H9 (cell line): ENCODE data around the gene GGACT. TPM values are rescaled to one million over a fixed set of nuclear protein-coding genes. Genes with fewer than 3 reads are reported as not detected.

ENCODE experiments used
- DNase-seq: peaks from one replicate; pipeline ENCODE4 v3.0.0-alpha.2; 2017
- H2AFZ ChIP-seq: one replicate; pipeline ENCODE4 v1.6.1; 2013; ENCODE audit warnings: mild to moderate bottlenecking, low read length, control low read depth, moderate library complexity
- H2AK5ac ChIP-seq: 2 replicates; pipeline ENCODE4 v1.6.1; 2013; ENCODE audit warnings: low read length, control low read depth, mixed read lengths; ENCODE audit not compliant: insufficient read length
- H2BK120ac ChIP-seq: one replicate; pipeline ENCODE4 v1.6.1; 2013; ENCODE audit warnings: low read depth, mild to moderate bottlenecking, low read length, control low read depth, inconsistent platforms; ENCODE audit not compliant: poor library complexity, severe bottlenecking
- H2BK12ac ChIP-seq: 2 replicates; pipeline ENCODE4 v1.6.1; 2013; ENCODE audit warnings: low read length, control low read depth, mixed read lengths, low read depth; ENCODE audit not compliant: insufficient read length
- H2BK15ac ChIP-seq: 2 replicates; pipeline ENCODE4 v1.6.1; 2013; ENCODE audit warnings: low read depth, low read length, control low read depth
- H2BK20ac ChIP-seq: one replicate; pipeline ENCODE4 v1.6.1; 2013; ENCODE audit warnings: low read depth, mild to moderate bottlenecking, low read length, control low read depth, inconsistent platforms; ENCODE audit not compliant: poor library complexity, severe bottlenecking
- H2BK5ac ChIP-seq: 2 replicates; pipeline ENCODE4 v1.6.1; 2013; ENCODE audit warnings: low read length, control low read depth, mixed read lengths; ENCODE audit not compliant: insufficient read length
- H3K14ac ChIP-seq: 2 replicates; pipeline ENCODE4 v1.6.1; 2013; ENCODE audit warnings: low read length, control low read depth; ENCODE audit not compliant: insufficient read depth
- H3K18ac ChIP-seq: 2 replicates; pipeline ENCODE4 v1.6.1; 2013; ENCODE audit warnings: low read depth, mild to moderate bottlenecking, mixed read lengths, low read length, control low read depth; ENCODE audit not compliant: insufficient read length
- H3K23ac ChIP-seq: 2 replicates; pipeline ENCODE4 v1.6.1; 2013; ENCODE audit warnings: low read length, control low read depth, mixed read lengths, low read depth; ENCODE audit not compliant: insufficient read length
- H3K23me2 ChIP-seq: 2 replicates; pipeline ENCODE4 v1.6.1; 2013; ENCODE audit warnings: low read depth, mild to moderate bottlenecking, mixed read lengths, low read length, control low read depth; ENCODE audit not compliant: insufficient read length, poor library complexity, severe bottlenecking
- H3K27ac ChIP-seq: 2 replicates; pipeline ENCODE4 v1.5.1; 2013; ENCODE audit warnings: low read length, control low read depth, mixed read lengths, low read depth; ENCODE audit not compliant: insufficient read length
- H3K27me3 ChIP-seq: 2 replicates; pipeline ENCODE4 v1.6.1; 2013; ENCODE audit warnings: low read length, control low read depth, inconsistent platforms; ENCODE audit not compliant: insufficient read depth
- H3K4ac ChIP-seq: 2 replicates; pipeline ENCODE4 v1.6.1; 2013; ENCODE audit warnings: low read depth, mild to moderate bottlenecking, control low read depth, inconsistent platforms, low read length, moderate library complexity
- H3K4me1 ChIP-seq: 2 replicates; pipeline ENCODE4 v1.6.1; 2013; ENCODE audit warnings: low read length, control low read depth, inconsistent platforms; ENCODE audit not compliant: insufficient read depth
- H3K4me2 ChIP-seq: 2 replicates; pipeline ENCODE4 v1.6.1; 2013; ENCODE audit warnings: low read length, control low read depth, mixed read lengths; ENCODE audit not compliant: insufficient read length, insufficient read depth
- H3K56ac ChIP-seq: 2 replicates; pipeline ENCODE4 v1.6.1; 2013; ENCODE audit warnings: low read depth, mild to moderate bottlenecking, mixed read lengths, low read length, control low read depth; ENCODE audit not compliant: insufficient read length
- H3K79me1 ChIP-seq: 2 replicates; pipeline ENCODE4 v1.6.1; 2013; ENCODE audit warnings: low read depth, mild to moderate bottlenecking, moderate library complexity, low read length, control low read depth, inconsistent platforms; ENCODE audit not compliant: insufficient read depth, poor library complexity, severe bottlenecking
- H3K79me2 ChIP-seq: 2 replicates; pipeline ENCODE4 v1.6.1; 2013; ENCODE audit warnings: low read length, control low read depth, inconsistent platforms; ENCODE audit not compliant: insufficient read depth
- H3K9ac ChIP-seq: 2 replicates; pipeline ENCODE4 v1.6.1; 2013; ENCODE audit warnings: low read length, control low read depth, mixed read lengths; ENCODE audit not compliant: insufficient read length; ENCODE audit errors: extremely low read depth
- H3K9me3 ChIP-seq: one replicate; pipeline ENCODE4 v1.6.1; 2013; ENCODE audit warnings: low read depth, low read length, inconsistent platforms; ENCODE audit not compliant: control insufficient read depth
- H3T11ph ChIP-seq: one replicate; pipeline ENCODE4 v1.6.1; 2013; ENCODE audit warnings: mild to moderate bottlenecking, low read length, control low read depth, inconsistent platforms
- H4K20me1 ChIP-seq: one replicate; pipeline ENCODE4 v1.6.1; 2013; ENCODE audit not compliant: control insufficient read depth, insufficient read length, insufficient read depth
- H4K5ac ChIP-seq: 2 replicates; pipeline ENCODE4 v1.6.1; 2013; ENCODE audit warnings: low read depth, mild to moderate bottlenecking, mixed read lengths, low read length, control low read depth; ENCODE audit not compliant: insufficient read length
- H4K8ac ChIP-seq: replicated peaks from 2 replicates; pipeline ENCODE4 v1.6.1; 2013; ENCODE audit warnings: low read length, control low read depth, mixed read lengths, low read depth; ENCODE audit not compliant: insufficient read length
- H4K91ac ChIP-seq: 2 replicates; pipeline ENCODE4 v1.6.1; 2013; ENCODE audit warnings: low read depth, mild to moderate bottlenecking, moderate library complexity, mixed read lengths, low read length, control low read depth; ENCODE audit not compliant: insufficient read length
- H3K27ac Mint-ChIP-seq, 3 experiments: 2 replicates in 2 of 3; 3 replicates in 1 of 3; pipeline ENCODE4 v1.8.0; 2020 to 2021; ENCODE audit warnings: mixed read lengths in 3 of 3, mild to moderate bottlenecking in 1 of 3, moderate library complexity in 1 of 3
- H3K27me3 Mint-ChIP-seq: 2 replicates; pipeline ENCODE4 v1.8.0; 2021; ENCODE audit warnings: low read depth, mild to moderate bottlenecking, moderate library complexity, mixed read lengths
- H3K36me3 Mint-ChIP-seq, 3 experiments: 2 replicates in 2 of 3; 3 replicates in 1 of 3; pipeline ENCODE4 v1.8.0; 2020 to 2021; ENCODE audit warnings: low read depth in 3 of 3, mixed read lengths in 3 of 3; ENCODE audit not compliant: insufficient read depth in 1 of 3
- H3K4me1 Mint-ChIP-seq, 2 experiments: 2 replicates each; pipeline ENCODE4 v1.8.0; 2020; ENCODE audit warnings: mixed read lengths in 2 of 2
- H3K4me3 Mint-ChIP-seq, 2 experiments: 2 replicates in 1 of 2; 3 replicates in 1 of 2; pipeline ENCODE4 v1.8.0; 2020 to 2021; ENCODE audit warnings: mild to moderate bottlenecking in 2 of 2, mixed read lengths in 2 of 2, moderate library complexity in 1 of 2
- H3K9me3 Mint-ChIP-seq, 2 experiments: 2 replicates in 1 of 2; 3 replicates in 1 of 2; pipeline ENCODE4 v1.8.0; 2020; ENCODE audit warnings: mild to moderate bottlenecking in 2 of 2, mixed read lengths in 2 of 2, moderate library complexity in 1 of 2
- CTCF ChIP-seq: fragments of 200-600 bp; sonication (generic); conservative IDR thresholded peaks from 3 replicates; pipeline ENCODE4 v1.8.0; 2021; ENCODE audit warnings: antibody characterized with exemption, mild to moderate bottlenecking
- WGBS: extraction: QIAGEN DNeasy Blood & Tissue Kit; methylation state at CpG from one replicate; pipeline ENCODE4 v1.1.7; 2013; ENCODE audit warnings: missing lambda C conversion rate, low lambda C conversion rate, mixed read lengths; ENCODE audit not compliant: insufficient read length; ENCODE audit errors: extremely low coverage; 5-methylcytosine and 5-hydroxymethylcytosine counted together
- total RNA-seq: library from RNA; stranded (reverse); gene quantifications from 2 replicates; pipeline ENCODE4 v1.2.1, GENCODE V29; 2021

Gene GGACT
- total RNA-seq, 1 experiment from 2014 or later, result 1.3 TPM

DNA sequence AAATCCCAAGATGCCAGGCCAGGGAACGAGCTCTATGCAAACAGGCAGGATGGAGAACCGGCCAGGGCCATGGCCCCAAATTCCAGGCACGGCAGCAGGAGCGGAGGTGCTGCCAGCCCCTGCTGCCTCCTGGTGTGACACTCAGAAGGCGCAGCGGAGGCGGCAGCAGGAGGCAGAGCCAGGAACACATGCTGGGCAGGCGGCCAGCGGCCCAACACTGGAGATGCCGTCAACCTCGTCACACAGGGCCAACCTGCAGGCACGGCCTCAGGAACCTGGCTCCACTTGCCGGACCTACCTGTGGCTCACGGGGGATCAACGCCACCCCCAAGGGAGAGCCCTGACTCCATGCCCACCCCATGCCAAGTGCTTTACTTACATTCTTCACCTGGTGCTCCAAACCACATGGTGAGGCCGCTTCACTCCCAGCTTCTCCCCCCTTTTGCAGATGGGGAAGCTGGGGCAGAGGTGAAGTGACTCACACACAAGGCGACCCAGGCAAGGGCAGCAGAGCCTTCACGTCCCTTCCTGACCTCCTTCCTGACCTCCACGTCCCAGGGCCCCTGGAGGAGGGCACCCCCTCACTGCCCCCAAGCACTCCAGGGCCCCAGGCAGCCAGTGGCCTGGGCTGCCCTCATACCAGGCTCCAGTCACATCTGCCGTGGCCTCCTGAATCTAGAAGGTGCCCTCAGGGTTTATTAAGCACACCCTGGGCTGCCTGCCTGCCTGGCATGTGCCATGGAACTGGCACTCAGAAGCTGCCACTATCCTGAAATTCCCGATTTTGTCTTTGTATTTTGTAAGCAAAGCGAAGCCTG is 43.5 kb downstream of the GGACT start:
- H3K4me2 ChIP-seq, result no peak overlapping the region
- no peaks in the 10 kb centered on the region for H3K9me3 ChIP-seq
- Mint-ChIP-seq H3K4me1 (peaks cover 8 to 23% of the 10 kb centered on the region in 2 experiments; a peak in 3 of 4 replicates), H3K9me3 (no peaks in the 10 kb centered on the region), H3K4me3 (no peak overlapping the region), H3K36me3 (no peaks in the 10 kb centered on the region), H3K27me3 (no peaks in the 10 kb centered on the region), H3K27ac (no peak overlapping the region)
- no peak overlapping the region for H3K56ac ChIP-seq
- no peak for DNase-seq
- no peak overlapping the region for H3K27ac ChIP-seq
- no peak overlapping the region for H3K9ac ChIP-seq
- no peak overlapping the region for H2AK5ac ChIP-seq
- H4K20me1 ChIP-seq, result no peaks in the 10 kb centered on the region
- no peak overlapping the region for H4K5ac ChIP-seq
- H3K14ac ChIP-seq, result no peak overlapping the region
- H2BK20ac ChIP-seq, result no peak overlapping the region
- no peaks in the 10 kb centered on the region for H3K27me3 ChIP-seq
- H2BK120ac ChIP-seq, result no peak overlapping the region
- H3K79me1 ChIP-seq, result no peaks in the 10 kb centered on the region
- no peak overlapping the region for H2BK12ac ChIP-seq
- H3K4ac ChIP-seq, result no peak overlapping the region
- WGBS, result no CpG with 5 or more reads among the region's 22 CpGs
- H3K23ac ChIP-seq, result no peak overlapping the region
- H2AFZ ChIP-seq, result no peak overlapping the region
- H4K91ac ChIP-seq, result no peak overlapping the region
- H3K18ac ChIP-seq, result no peak overlapping the region
- no peaks in the 10 kb centered on the region for H3K4me1 ChIP-seq
- H3K79me2 ChIP-seq, result no peaks in the 10 kb centered on the region
- no peak overlapping the region for H2BK5ac ChIP-seq
- no peaks in the 10 kb centered on the region for H3K23me2 ChIP-seq
- H3T11ph ChIP-seq, result no peak overlapping the region
- H4K8ac ChIP-seq, result no peak overlapping the region
- H2BK15ac ChIP-seq, result no peak overlapping the region
- no peak for TF ChIP-seq CTCF
